HepG2 (cell line): ENCODE data around the gene MRM2. TPM values are rescaled to one million over a fixed set of nuclear protein-coding genes. Genes with fewer than 3 reads are reported as not detected.

Experiments
- ATAC-seq: fragments of 200-7000 bp; cut with Tn5 transposase; 3 replicates; pipeline ENCODE4 v1.9.1; 2020; ENCODE audit warnings: mild to moderate bottlenecking, moderate library complexity
- BruUV-seq: library from RNA; stranded (reverse); fragments of 400-500 nt; replicated peaks from 2 replicates; lab custom pipeline; 2021; lab: Mats Ljungman, UMichigan
- CTCF ChIA-PET: fragments of 300-600 bp; formaldehyde crosslinking; extraction: SDS; loops from one replicate; lab custom pipeline; 2021; ENCODE audit warnings: low total read pairs, inconsistent platforms, low intra/inter-chr PET ratio; lab: Yijun Ruan, JAX
- POLR2A ChIA-PET: fragments of 350-600 bp; sonication (Branson Sonifier 250); formaldehyde crosslinking; loops from one replicate; lab custom pipeline; 2020; ENCODE audit warnings: antibody characterized with exemption, inconsistent platforms; lab: Yijun Ruan, JAX
- DNase-seq: peaks from one replicate; pipeline ENCODE4 v3.0.0-alpha.2; 2015; ENCODE audit warnings: low spot score
- FAIRE-seq: peaks from 3 replicates; lab custom pipeline; 2011; peaks lifted over from hg19 to GRCh38; lab: Jason Lieb, UNC
- H2AFZ ChIP-seq: one replicate; pipeline ENCODE4 v1.6.1; 2011; ENCODE audit warnings: low read length, inconsistent platforms
- H3K27ac ChIP-seq: fragments of 300-600 bp; 3 replicates; pipeline ENCODE4 v1.8.0; 2011; ENCODE audit warnings: mixed run types, mild to moderate bottlenecking, mixed read lengths, low read length, inconsistent platforms; ENCODE audit not compliant: insufficient read depth; ENCODE audit errors: extremely low read length
- H3K27me3 ChIP-seq, 2 experiments: fragments of 200-600 bp in 1 of 2; 2 replicates in 1 of 2; 3 replicates in 1 of 2; pipeline versions ENCODE4 v1.6.0 to v1.8.0; 2011; ENCODE audit warnings: low read length in 2 of 2, mild to moderate bottlenecking in 2 of 2, moderate library complexity in 2 of 2, inconsistent platforms in 1 of 2; ENCODE audit not compliant: insufficient read depth in 2 of 2, control insufficient read depth in 1 of 2
- H3K36me3 ChIP-seq, 2 experiments: fragments of 200-600 bp in 1 of 2; replicated peaks in 1 of 2; 2 replicates in 1 of 2; 3 replicates in 1 of 2; pipeline versions ENCODE4 v1.5.1 to v1.8.0; 2011; ENCODE audit warnings: low read length in 2 of 2, inconsistent platforms in 1 of 2; ENCODE audit not compliant: insufficient read depth in 2 of 2, control insufficient read depth in 1 of 2
- H3K4me1 ChIP-seq: 2 replicates; pipeline ENCODE4 v1.5.1; 2012; ENCODE audit warnings: low read length, inconsistent platforms; ENCODE audit not compliant: insufficient read depth
- H3K4me2 ChIP-seq: 2 replicates; pipeline ENCODE4 v1.6.0; 2011; ENCODE audit warnings: low read depth, low read length, inconsistent platforms
- H3K4me3 ChIP-seq, 3 experiments: fragments of 200-600 bp in 1 of 3; sonication (generic), shearing (Covaris generic) in 1 of 3; replicated peaks in 1 of 3; 2 replicates each; pipeline ENCODE4 v1.5.1; 2011 to 2016; ENCODE audit warnings: low read length in 3 of 3, inconsistent platforms in 2 of 3, low read depth in 2 of 3, mild to moderate bottlenecking in 2 of 3, control low read depth in 1 of 3, mixed read lengths in 1 of 3; ENCODE audit not compliant: insufficient read depth in 1 of 3
- H3K79me2 ChIP-seq: one replicate; pipeline ENCODE4 v1.6.1; 2011; ENCODE audit warnings: low read length, inconsistent platforms; ENCODE audit not compliant: insufficient read depth
- H3K9ac ChIP-seq: 2 replicates; pipeline ENCODE4 v1.6.0; 2011; ENCODE audit warnings: mild to moderate bottlenecking, low read depth, low read length, inconsistent platforms; ENCODE audit not compliant: insufficient read depth
- H3K9me3 ChIP-seq: 2 replicates; pipeline ENCODE4 v1.5.1; 2012; ENCODE audit warnings: mild to moderate bottlenecking, low read length
- H4K20me1 ChIP-seq: 2 replicates; pipeline ENCODE4 v1.6.0; 2011; ENCODE audit warnings: inconsistent platforms, mild to moderate bottlenecking, low read length, moderate library complexity; ENCODE audit not compliant: insufficient read depth
- AKNA ChIP-seq: sonication (generic); formaldehyde crosslinking; IDR thresholded peaks from 2 replicates; pipeline ENCODE4 v1.4.0; 2020; ENCODE audit warnings: missing genetic modification reagents, borderline replicate concordance
- JARID2 ChIP-seq: sonication (generic); formaldehyde crosslinking; IDR thresholded peaks from 2 replicates; pipeline ENCODE4 v1.8.1; 2023; ENCODE audit warnings: missing genetic modification reagents, inconsistent platforms; ENCODE audit not compliant: insufficient replicate concordance
- NR2F2 ChIP-seq: IDR thresholded peaks from 2 replicates; pipeline ENCODE4 v1.6.1; 2012; ENCODE audit warnings: low read depth, inconsistent platforms, borderline replicate concordance
- RBFOX2 ChIP-seq: fragments of 200-400 bp; formaldehyde crosslinking; IDR thresholded peaks from 2 replicates; pipeline ENCODE4 v1.6.1; 2017; ENCODE audit warnings: low read depth, mild to moderate bottlenecking, low read length
- SMAD1 ChIP-seq: sonication (generic); formaldehyde crosslinking; IDR thresholded peaks from 2 replicates; pipeline ENCODE4 v1.4.0; 2020; ENCODE audit warnings: missing genetic modification reagents, low read depth, mild to moderate bottlenecking, borderline replicate concordance
- ZIK1 ChIP-seq: sonication (generic); formaldehyde crosslinking; IDR thresholded peaks from 2 replicates; pipeline ENCODE4 v1.5.0; 2020; ENCODE audit warnings: mild to moderate bottlenecking, low read depth, missing genetic modification reagents, borderline replicate concordance
- ZNF451 ChIP-seq: sonication (generic); formaldehyde crosslinking; IDR thresholded peaks from 2 replicates; pipeline ENCODE4 v1.5.0; 2020; ENCODE audit warnings: mild to moderate bottlenecking, missing genetic modification reagents
- ZNF597 ChIP-seq: sonication (generic); formaldehyde crosslinking; IDR thresholded peaks from 2 replicates; pipeline ENCODE4 v1.5.0; 2020; ENCODE audit warnings: missing genetic modification reagents
- ZNF605 ChIP-seq: sonication (generic); formaldehyde crosslinking; IDR thresholded peaks from 2 replicates; pipeline ENCODE4 v1.8.0; 2022; ENCODE audit warnings: mild to moderate bottlenecking, missing genetic modification reagents
- ZNF616 ChIP-seq: sonication (generic); formaldehyde crosslinking; IDR thresholded peaks from 2 replicates; pipeline ENCODE4 v1.5.0; 2020; ENCODE audit warnings: low read depth, mild to moderate bottlenecking, missing genetic modification reagents
- ZNF878 ChIP-seq: sonication (generic); formaldehyde crosslinking; IDR thresholded peaks from 2 replicates; pipeline ENCODE4 v1.8.1; 2023; ENCODE audit warnings: mild to moderate bottlenecking, missing genetic modification reagents, moderate library complexity
- WGBS: methylation state at CpG from one replicate; pipeline ENCODE4 v1.1.6; 2017; ENCODE audit warnings: low lambda C conversion rate; 5-methylcytosine and 5-hydroxymethylcytosine counted together
- in situ Hi-C: cut with HindIII; loops from 2 replicates; pipeline ENCODE4 v1.10.0; 2017; ENCODE audit warnings: low pct_unique_long_range_greater_than_20kb; ENCODE audit not compliant: extremely low pct_ligation_motif_present
- intact Hi-C: fragments of 100-400 bp; cut with micrococcal nuclease; formaldehyde crosslinking; loops from one replicate; pipeline ENCODE4 v1.10.0; 2022; ENCODE audit not compliant: unreplicated experiment
- polyA plus RNA-seq, 8 experiments: library from polyadenylated mRNA; depleted of rRNA in 3 of 8; stranded (reverse) in 7 of 8; unstranded in 1 of 8; fragments of >200 nt; fragmentation: Illumina TruSeq in 4 of 8; extraction: Trizol in 4 of 8; gene quantifications; 2 replicates each; pipeline versions ENCODE4 v1.2.1 to v1.2.3, GENCODE V29; 2011 to 2016; ENCODE audit warnings: low read depth in 4 of 8, missing spikeins in 1 of 8, mixed read lengths in 1 of 8; ENCODE audit not compliant: insufficient read depth in 1 of 8
- total RNA-seq, 5 experiments: library from RNA; depleted of rRNA; stranded (reverse); fragments of >200 nt; fragmentation: Illumina TruSeq; extraction: Trizol; gene quantifications; 2 replicates each; pipeline ENCODE4 v1.2.3, GENCODE V29; 2016; ENCODE audit warnings: low read depth in 1 of 5
- TF ChIP-seq, protein P1 (sequence below): sonication (generic); formaldehyde crosslinking; IDR thresholded peaks from 2 replicates; pipeline ENCODE4 v1.8.0; 2022; ENCODE audit warnings: low read depth, missing genetic modification reagents
- TF ChIP-seq, protein P2 (sequence below): sonication (generic); formaldehyde crosslinking; IDR thresholded peaks from 2 replicates; pipeline ENCODE4 v1.8.1; 2023; ENCODE audit warnings: missing genetic modification reagents, inconsistent platforms, borderline replicate concordance
- TF ChIP-seq, protein P3 (sequence below): sonication (generic); formaldehyde crosslinking; IDR thresholded peaks from 2 replicates; pipeline ENCODE4 v1.5.0; 2020; ENCODE audit warnings: missing genetic modification reagents

The MRM2 gene
- total and polyA plus RNA-seq, 2 of the 13 experiments (the other 11 are each of a cell fraction or from before 2014, with no cell fraction given), result 13.2 to 34.2 TPM

GRCh38 chr7:2287745-2288144, 45.7 kb upstream of the MRM2 start:
- WGBS, result 96% methylated on average over 7 of the region's 8 CpGs
- no peak overlapping the region for H3K9ac ChIP-seq
- peaks cover 15% of the 10 kb centered on the region for H3K79me2 ChIP-seq
- H3K36me3 ChIP-seq, result no peaks in the 10 kb centered on the region
- intact Hi-C loops (no loop called here), in situ Hi-C loops (no loop called here)
- peaks cover 8% of the 10 kb centered on the region; the same call in 1 of the 2 replicates for H3K4me1 ChIP-seq
- H2AFZ ChIP-seq, result no peak overlapping the region
- DNase-seq (no peak), ATAC-seq (no peak), FAIRE-seq (no peak)
- POLR2A ChIA-PET, result no interaction called here
- no TSS peak for BruUV-seq
- CTCF ChIA-PET, result no interaction called here
- no peaks in the 10 kb centered on the region for H4K20me1 ChIP-seq
- H3K9me3 ChIP-seq, result no peaks in the 10 kb centered on the region
- H3K27me3 ChIP-seq, result no peaks in the 10 kb centered on the region
- no peak overlapping the region for H3K4me2 ChIP-seq
- no peak overlapping the region for H3K27ac ChIP-seq
- no peak overlapping the region for H3K4me3 ChIP-seq
- TF ChIP-seq, protein P1, sequence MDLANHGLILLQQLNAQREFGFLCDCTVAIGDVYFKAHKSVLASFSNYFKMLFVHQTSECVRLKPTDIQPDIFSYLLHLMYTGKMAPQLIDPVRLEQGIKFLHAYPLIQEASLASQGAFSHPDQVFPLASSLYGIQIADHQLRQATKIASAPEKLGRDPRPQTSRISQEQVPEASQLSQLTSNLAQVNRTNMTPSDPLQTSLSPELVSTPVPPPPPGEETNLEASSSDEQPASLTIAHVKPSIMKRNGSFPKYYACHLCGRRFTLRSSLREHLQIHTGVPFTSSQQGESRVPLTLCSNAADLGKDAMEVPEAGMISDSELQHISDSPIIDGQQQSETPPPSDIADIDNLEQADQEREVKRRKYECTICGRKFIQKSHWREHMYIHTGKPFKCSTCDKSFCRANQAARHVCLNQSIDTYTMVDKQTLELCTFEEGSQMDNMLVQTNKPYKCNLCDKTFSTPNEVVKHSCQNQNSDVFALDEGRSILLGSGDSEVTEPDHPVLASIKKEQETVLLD (CRISPR knock-in tag), result no peak
- TF ChIP-seq ZNF451 (CRISPR knock-in tag) (no peak), ZNF605 (no peak), SMAD1 (no peak), AKNA (CRISPR knock-in tag) (no peak), ZNF878 (CRISPR knock-in tag) (no peak), ZNF597 (no peak), ZIK1 (CRISPR knock-in tag) (no peak), JARID2 (CRISPR knock-in tag) (no peak), ZNF616 (CRISPR knock-in tag) (no peak), NR2F2 (no peak), RBFOX2 (no peak)
- TF ChIP-seq, protein P2, sequence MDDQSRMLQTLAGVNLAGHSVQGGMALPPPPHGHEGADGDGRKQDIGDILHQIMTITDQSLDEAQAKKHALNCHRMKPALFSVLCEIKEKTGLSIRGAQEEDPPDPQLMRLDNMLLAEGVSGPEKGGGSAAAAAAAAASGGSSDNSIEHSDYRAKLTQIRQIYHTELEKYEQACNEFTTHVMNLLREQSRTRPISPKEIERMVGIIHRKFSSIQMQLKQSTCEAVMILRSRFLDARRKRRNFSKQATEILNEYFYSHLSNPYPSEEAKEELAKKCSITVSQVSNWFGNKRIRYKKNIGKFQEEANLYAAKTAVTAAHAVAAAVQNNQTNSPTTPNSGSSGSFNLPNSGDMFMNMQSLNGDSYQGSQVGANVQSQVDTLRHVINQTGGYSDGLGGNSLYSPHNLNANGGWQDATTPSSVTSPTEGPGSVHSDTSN (CRISPR knock-in tag), result no peak
- TF ChIP-seq, protein P3, sequence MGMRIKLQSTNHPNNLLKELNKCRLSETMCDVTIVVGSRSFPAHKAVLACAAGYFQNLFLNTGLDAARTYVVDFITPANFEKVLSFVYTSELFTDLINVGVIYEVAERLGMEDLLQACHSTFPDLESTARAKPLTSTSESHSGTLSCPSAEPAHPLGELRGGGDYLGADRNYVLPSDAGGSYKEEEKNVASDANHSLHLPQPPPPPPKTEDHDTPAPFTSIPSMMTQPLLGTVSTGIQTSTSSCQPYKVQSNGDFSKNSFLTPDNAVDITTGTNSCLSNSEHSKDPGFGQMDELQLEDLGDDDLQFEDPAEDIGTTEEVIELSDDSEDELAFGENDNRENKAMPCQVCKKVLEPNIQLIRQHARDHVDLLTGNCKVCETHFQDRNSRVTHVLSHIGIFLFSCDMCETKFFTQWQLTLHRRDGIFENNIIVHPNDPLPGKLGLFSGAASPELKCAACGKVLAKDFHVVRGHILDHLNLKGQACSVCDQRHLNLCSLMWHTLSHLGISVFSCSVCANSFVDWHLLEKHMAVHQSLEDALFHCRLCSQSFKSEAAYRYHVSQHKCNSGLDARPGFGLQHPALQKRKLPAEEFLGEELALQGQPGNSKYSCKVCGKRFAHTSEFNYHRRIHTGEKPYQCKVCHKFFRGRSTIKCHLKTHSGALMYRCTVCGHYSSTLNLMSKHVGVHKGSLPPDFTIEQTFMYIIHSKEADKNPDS (CRISPR knock-in tag), result no peak
